Embryonic facial prominence (tissue), 1 donor: Measurements from ENCODE around the gene GPR153.
"Not testable (repeated sequence)": the region's sequence is repeated elsewhere in the genome, so short reads cannot be mapped to it uniquely, and the experiment has no call there.

Source experiments
- DNase-seq: peaks from one replicate; pipeline ENCODE4 v3.0.0-alpha.2; 2016; ENCODE audit errors: extremely low spot score

The GPR153 gene

DNA sequence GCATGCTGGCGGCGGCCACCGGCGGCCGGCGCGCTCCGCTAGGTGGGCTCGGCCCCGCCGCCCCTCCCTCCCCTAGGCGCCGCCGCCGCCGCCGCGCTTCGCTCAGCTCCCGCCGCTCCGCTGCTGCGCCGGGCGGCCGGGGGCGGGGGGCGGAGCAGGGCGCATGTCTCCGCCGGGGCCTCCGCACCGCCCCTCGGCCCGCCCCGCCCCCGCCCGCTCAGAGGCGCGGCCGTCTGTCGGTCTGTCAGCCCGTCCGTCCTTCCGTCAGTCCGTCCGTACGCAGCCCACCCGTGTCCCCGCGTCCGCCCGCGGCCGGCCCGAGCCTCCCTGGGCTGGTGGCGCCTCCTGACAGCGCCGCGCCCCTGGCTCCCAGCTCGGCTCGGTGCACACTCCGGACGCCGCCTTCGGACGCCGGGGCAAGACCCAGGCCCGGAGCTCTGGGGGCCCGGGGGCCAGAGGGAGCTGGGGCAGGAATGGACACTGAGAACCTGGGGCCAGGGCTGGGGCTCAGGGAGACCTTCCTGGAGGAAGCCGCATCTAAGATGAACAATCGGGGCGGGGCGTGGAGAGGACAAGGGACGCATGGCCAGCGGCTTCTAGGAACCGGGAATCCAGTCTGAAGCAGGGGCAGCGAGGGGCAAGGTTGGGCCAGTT lies at the start of gene GPR153:
GPR153 (minus strand) TSS at position 138 of the 654 bp plus-strand sequence. CDS start 6,193 bp downstream, outside the sequence.
- no peak for DNase-seq

DNA sequence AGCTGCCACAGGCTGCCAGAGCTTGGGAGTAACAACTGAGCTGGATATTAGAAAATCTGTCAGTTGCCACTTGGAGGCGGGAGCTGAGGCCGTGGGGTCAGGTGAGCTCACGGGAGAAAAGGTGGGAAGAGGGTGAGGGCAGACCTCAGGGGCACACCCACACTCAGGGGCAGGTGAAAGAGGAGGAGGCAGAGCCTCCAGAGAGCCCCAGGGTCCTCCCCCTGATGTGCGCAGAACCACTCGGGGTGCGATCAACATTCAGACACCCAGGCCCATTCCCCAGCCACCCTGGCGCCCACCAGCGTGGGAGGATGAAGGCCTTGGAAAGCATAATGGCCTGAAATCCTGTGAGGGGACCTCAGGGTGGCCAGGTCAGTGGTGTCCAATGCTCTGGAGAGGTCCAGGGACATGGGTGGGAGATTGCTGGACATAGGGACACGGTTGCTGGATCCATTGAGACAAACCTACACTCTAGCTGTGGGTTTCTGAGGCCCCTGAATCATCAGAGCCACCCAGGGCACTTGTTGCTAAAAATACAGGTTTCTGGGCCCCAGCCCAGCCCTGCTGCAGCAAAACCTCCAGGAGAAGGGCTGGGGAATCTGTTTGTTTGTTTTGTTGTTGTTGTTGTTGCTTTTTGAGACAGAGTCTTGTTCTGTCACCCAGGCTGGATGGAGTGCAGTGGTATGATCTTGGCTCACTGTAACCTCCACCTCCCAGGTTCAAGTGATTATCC lies 49.4 kb upstream of the GPR153 start:
- DNase-seq = no peak

DNA sequence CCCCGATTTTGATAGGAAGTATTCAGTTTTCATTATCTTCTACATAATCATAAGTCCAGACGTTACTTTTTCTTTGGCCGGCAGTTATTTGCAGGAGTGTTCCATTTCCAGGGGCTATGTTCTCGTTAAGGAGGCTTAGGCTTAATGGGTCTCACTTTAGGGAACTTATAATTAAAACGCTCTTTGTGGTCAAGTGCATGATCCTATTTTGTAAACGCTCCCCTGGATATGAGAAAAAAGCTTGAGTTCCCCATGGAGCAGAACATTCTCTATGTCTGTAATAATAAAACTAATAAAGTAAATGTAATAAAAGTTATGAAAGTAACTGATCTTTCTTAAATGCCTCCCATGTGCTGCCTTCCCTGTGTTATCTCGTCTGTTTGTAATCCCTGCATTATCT lies 48.7 kb upstream of the GPR153 start:
- DNase-seq = no peak

DNA sequence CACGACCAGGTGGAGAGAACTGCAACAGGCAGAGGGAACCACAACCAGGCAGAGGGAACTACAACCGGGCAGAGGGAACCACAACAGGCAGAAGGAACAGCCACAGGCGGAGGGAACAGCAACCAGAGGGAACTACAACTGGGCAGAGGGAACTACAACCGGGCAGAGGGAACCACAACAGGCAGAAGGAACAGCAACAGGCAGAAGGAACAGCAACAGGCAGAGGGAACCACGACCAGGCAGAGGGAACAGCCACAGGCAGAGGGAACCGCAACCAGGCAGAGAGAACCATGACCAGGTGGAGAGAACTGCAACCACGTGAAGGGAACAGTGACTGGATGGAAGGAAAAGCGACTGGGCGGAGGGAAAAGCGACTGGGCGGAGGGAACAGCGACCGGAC lies 47.6 kb upstream of the GPR153 start:
- no peak for DNase-seq

DNA sequence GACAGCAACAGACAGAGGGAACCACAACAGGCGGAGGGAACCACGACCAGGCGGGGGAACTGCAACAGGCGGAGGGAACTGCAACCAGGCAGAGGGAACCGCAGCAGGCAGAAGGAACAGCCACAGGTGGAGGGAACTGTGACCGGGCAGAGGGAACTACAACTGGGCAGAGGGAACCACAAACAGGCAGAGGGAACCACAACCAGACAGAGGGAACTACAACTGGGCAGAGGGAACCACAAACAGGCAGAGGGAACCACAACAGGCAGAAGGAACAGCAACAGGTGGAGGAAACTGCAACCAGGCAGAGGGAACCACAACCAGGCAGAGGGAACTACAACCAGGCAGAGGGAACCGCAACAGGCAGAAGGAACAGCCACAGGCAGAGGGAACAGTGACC lies 46.8 kb upstream of the GPR153 start:
- DNase-seq = not testable (repeated sequence)

DNA sequence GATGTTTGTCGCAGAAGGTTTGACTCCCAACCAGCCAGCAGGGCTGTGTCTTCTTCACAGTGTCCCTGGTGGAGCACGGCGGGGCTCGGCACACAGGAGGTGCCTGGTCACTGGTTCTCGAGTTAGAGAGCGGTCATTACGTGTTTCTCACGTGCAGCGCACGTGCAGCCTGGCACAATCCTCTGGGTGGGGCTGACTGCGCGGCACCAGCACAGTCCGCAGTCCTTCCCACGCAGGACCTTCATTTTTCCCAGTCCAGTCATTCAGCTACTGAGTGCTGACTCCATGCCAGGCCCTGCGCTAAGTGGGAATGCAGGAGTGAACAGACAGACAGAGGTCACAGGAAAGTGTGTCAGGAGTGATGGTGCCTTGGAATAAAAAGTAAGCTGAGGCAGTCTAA lies 46.2 kb upstream of the GPR153 start:
- DNase-seq = no peak

DNA sequence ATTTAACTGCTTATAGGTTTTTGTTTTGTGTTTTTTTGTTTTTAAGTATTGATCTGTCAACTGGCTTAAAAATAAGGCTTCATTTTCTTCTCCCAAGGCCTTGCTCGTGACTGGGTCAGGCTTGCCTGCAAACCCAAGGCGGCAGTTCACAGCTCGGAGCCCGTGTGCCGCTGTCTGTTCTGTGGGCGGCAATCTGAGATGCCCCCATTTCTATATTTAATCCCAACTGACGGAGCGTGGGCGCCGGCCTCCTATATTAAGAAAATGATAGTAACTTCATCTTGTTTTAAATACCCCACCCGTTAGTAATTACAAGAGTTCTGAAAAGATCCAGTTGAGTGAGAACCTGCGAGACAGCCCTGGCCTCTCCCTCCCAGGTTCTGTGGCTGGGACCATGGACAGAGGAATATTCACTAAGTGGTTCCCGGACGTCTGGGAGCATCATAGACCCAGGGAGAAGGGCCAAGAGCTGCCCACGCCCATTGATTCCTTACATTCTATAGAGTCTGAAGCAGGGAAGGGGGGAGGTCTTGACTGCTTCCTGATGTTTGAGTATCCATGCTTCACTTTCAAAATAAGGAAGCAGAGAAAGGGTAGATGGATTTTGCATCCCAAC lies 42.6 kb upstream of the GPR153 start:
- DNase-seq = no peak

DNA sequence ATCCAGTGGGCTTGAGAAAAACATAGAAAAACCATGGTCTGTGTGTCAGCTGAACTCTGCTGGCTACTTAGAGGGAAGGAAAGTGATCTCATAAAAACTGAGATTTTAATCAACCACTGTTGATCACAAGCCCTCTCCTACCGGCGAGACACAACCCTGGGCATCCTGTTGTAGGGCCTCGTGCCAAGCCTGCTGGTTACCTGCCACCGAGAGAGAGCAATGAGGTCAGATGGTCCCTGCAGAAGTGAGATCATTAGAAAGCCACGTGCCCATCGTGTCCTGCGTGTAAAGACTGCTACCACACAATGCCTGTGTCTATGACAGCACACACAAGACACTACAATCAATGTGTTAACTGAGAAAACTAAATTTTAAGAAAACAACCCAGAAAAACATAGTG lies 41.7 kb upstream of the GPR153 start:
- DNase-seq = no peak

DNA sequence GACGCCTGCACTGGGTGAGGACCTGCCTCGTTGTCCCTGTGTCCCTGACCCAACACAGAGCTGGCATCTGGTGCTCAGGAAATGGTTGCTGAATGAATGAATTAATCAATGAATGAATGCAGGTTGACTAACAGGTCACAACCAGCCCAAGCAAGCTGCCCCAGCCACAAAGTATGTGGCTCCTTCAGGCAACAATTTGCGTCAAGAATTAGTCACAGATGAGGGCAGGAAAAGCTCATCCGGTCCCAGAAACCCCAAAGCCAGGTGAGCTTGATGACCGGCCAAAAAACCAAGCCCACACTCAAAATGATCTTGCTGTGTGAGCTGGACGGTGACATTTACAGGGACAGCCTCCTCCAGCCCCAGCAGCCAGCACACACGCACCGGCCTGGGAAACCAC lies 40.6 kb upstream of the GPR153 start:
- DNase-seq = no peak

DNA sequence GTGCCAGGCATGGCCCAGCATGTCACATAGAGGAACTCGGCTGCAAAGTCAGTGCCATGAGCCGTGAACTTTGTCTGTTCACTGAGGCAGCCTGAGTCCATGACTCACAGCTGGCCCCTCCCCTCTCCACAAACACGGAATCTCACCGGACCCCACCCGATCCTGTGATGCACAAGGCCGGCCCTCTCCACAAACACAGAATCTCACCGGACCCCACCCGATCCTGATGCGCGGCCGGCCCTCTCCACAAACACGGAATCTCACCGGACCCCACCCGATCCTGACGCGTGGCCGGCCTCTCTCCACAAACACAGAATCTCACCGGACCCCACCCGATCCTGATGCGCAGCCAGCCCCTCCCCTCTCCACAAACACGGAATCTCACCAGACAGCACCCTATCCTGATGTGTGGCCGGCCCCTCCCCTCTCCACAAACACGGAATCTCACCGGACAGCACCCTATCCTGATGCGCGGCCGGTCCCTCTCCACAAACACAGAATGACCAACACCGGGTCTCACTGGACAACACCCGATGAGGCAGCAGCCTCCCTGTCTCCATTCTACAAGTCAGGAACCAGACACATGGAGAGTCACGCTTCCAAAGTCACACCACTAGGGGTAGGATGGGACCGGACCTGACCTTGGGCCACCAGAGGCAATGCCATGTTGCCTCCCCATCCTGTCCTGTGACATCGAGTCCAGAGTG lies 39.6 kb upstream of the GPR153 start:
- DNase-seq = no peak

DNA sequence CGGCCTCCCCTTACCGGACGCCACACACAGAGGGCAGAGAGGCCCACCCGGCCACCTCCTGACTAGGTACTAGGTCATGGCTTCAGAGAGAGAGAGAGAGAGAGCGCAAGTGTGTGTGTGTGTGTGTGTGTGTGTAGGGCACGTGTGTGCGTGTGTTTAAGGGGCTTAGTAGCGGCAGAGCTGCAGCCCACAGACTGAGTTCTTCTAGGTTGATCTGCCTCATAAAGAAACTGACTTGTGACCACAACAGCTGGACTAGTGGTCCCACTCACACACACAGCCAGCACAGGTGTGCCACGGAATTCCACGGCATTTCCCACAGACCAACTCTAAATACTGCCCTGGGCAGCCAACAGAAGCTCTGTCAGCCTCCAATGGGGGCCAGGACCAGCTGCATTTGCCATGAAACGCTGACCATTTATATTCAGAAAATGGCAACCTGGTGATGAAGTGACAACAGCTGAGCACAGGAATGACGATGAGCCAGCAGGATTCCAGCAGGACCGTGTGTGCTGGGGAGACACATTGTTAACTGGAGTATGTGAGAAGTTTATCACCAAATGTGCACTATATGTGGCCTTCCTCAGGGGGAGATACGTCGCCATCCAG lies 38.8 kb upstream of the GPR153 start:
- no peak for DNase-seq

DNA sequence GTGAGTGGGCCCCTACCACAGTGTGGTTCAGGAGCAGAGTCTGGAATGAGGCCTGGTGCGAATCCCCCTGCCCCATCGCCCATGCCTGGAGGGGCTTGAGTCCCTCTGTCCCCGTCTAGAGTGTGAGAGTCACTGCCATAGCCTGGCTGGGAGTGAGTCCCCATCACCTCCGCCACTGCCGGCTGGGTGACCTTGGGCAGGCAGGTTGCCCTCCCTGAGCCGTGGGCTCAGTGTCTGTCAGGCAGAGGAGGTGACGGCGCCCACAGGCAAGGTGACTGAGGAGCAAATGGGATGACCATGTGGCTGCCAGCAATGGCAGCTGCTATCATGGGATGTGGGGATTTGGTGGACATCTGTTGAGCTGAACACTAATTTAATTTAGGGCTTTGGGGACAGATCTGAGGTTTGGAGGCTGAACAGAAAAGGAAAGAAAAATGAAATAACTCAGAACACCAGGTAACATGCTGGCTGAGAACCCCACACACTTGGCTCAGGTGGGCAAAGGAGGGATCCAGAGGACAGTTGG lies 38.1 kb upstream of the GPR153 start:
- DNase-seq = no peak

DNA sequence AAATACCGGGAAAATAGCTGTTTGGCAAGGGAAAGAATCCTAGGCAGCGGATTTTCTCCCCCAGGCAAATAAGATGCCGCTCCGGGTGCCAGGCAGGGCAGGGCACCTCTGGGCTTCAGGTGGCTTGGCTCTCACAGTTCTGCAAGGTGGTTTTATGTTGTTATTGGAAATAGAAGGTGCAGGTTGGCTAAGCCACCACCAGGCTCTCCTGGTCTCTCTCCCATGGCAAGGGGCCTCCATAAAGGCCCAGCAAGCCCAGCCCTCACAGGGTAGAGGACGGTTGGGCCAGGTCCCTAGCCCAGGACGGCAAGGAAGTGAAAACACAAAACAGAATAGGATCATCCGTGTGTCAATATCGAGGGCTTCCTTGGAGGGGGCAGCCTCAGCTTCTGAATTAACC lies 37.6 kb upstream of the GPR153 start:
- no peak for DNase-seq

DNA sequence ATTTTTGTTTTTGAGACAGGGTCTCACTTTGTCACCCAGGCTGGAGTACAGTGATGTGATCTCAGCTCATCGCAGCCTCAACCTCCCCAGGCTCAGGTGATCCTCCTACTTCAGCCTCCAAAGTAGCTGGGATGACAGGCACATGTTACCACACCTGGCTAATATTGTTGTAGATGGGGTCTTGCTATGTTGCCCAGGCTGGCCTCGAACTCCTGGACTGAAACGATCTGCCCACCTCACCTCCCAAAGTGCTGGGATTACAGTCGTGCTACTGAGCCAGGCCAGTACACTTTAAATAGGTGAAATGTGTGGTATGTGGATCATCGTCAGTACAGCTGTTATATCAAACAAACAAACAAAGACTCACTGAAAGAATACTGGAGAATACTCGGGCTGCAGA lies 35.0 kb upstream of the GPR153 start:
- no peak for DNase-seq

DNA sequence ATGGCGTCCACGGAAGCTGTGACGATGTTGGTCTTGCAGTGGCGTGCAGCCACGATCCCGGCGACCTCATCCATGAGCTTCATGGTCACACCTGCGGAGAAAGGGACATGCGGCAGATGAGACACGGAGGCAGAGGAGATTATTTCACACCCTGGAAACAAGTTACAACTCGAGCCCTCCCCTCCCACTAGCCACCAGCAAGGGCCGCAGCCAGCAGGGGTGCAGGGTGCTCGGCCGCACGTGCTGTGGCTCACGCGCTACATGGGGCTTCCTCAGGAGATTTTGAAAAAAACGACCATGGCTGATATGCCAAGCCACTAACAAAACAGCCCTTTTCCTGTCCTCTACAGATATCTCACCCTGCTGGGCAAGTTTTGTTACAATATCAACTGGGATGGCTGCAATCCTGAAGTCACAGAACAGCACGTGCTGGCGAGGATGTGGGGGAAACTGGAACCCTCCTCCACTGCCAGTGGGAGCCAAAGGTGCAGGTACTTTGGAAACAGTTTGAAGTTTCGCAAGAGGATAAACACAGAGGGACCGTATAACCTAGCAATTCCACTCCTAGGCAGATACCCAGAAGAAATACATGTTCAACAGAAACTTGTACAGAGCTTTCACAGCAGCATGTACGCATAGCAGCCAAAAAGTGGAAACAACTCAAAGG lies 34.1 kb upstream of the GPR153 start:
- DNase-seq = no peak

DNA sequence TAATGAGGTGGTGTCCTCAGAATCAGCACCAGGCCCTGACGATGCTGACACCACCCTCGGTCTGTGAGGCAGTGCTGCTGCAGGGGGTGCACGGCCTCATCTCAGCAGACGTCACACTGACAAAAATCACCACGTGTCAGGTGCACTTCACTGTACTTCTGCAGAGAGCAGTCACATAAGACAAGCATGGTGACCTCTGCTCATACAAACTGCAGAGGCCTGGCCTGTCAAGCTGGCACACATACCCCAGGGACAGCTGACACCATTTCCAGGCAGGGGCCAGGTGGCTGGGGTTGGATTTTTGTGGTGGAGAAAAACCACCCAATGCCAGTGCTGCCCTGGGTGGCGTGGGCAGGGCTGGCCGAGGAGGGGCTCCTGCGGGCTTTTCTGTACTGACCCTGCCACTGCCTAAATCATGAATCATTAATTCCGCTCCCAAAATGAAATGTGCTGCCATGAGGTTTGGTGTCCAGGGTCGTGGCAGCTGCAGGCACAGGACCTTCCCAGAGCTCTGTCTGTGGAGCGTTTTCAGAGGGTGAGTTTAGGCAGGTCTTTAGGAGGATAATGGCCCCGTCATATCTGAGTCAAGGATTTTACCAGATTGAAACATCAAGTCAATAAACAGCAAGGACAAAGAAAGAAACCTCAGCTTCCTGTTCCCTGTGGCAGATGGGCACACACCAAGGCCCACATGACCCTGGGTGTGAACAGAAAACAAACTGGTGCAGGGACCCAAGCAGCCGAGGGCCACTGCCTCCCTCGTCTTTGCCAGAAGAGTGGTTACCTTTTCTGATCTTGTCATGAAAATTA lies 33.4 kb upstream of the GPR153 start:
- no peak for DNase-seq

DNA sequence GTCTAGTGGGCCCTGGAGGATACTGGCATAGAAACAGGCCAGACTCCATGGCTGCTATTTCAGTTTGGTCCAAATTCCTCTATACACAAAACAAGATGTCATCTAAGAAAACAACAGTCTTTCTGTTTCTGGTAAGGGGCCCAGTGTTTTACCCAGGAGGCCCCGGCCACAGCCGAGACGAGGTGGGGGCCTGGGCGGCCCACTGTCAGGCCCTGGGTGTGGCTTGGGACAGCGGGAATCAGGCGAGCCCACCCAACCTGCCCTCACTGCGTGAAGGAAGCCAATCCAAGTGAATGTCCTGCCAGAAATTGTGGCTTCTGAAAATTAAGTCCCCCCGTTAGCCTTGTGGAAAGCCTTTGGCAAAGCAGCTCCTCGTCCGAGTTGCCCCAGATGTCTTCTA lies 31.2 kb upstream of the GPR153 start:
- peak; percentile 5 for DNase-seq

DNA sequence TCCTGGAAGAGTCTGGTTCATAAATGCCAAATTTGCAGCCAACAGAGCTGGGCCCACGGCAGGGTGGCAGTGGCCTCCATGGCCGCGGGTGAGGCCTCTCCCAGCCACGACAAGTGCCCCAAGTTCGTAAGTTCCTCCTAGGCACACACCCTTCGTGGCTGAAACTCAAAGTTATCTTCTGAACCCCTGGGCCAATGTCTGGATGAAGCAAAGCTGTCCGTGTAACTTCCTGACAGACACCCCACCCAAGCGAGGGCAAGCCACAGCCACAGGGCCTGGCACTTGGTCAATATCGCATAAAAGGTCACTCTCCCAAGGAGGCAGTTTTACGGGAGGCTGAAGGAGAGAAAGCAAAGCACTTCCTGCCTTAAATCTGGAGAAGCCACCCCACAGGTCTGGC lies 27.8 kb upstream of the GPR153 start:
- no peak for DNase-seq

DNA sequence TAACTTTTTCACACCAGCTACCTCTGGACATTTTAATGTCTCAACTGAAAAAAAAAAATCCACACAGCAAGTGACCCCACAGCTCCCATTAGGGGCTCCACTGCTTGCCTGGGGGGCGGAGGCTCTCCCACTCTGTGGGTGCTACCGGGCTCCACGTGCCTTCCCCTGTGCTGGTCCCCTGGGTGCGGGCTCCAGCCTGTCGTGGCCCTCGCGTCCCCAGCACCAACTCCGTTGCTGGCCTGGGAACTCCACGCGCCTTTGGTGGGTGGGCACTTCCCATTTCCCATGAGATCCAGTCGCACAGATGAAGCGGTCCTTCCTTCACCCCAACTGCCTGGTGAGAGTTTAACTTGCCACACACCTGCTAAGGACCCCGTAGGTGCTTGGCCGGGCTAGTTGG lies 27.1 kb upstream of the GPR153 start:
- peak; percentile 1 for DNase-seq

DNA sequence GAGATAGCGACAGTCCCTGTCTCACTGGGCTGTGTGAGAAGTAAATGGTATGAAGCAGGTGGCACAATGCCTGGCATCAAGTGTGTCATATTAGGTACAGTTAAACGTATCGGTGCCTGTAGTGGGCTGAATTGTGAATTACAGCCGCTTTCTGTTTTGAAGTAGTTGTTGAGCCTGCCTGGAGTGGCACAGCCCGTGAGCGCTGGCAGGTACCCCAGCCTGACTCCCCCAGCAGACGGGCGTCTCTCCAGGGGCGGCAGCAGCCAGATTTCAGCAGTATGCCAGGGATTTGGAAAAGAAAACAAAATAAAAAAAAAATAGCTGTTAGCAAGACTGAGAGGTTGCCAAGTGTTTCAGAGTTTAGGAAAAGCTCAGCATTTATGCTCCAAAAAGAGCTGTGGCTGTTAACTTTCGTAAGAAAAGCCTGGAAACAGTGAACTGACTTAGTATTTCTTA lies 26.6 kb upstream of the GPR153 start:
- DNase-seq = no peak
